SK-N-SH (cell line): Measurements from ENCODE around the gene APELA. TPM values are rescaled to one million over a fixed set of nuclear protein-coding genes. Genes with fewer than 3 reads are reported as not detected.

Experiments used
- CTCF ChIA-PET: fragments of 300-600, 350-600 bp; formaldehyde crosslinking; extraction: SDS; loops from one replicate; lab custom pipeline; 2021; lab: Yijun Ruan, JAX
- POLR2A ChIA-PET: fragments of 350-600 bp; sonication (Branson Sonifier 250); formaldehyde crosslinking; extraction: SDS; loops from one replicate; lab custom pipeline; 2020; ENCODE audit warnings: antibody characterized with exemption, inconsistent platforms; lab: Yijun Ruan, JAX
- DNase-seq: peaks from one replicate; pipeline ENCODE4 v3.0.0; 2012
- H2AFZ ChIP-seq: fragments of 200-600 bp; sonication (generic); 2 replicates; pipeline ENCODE4 v1.8.1; 2016; ENCODE audit warnings: antibody characterized with exemption, mild to moderate bottlenecking, low read depth
- H3F3A ChIP-seq: fragments of 200-600 bp; sonication (generic); replicated peaks from 2 replicates; pipeline ENCODE3; 2016; ENCODE audit warnings: antibody characterized with exemption, mild to moderate bottlenecking; ENCODE audit not compliant: insufficient read depth
- H3K27ac ChIP-seq, 2 experiments: fragments of 200-500 bp in 1 of 2; fragments of 200-600 bp in 1 of 2; sonication (Bioruptor generic) in 1 of 2; sonication (generic), shearing (Covaris generic) in 1 of 2; 2 replicates each; pipeline versions ENCODE4 v1.5.1 to v1.6.1; 2014 to 2016; ENCODE audit warnings: low read depth in 2 of 2, inconsistent platforms in 1 of 2, low read length in 1 of 2, mild to moderate bottlenecking in 1 of 2, mixed read lengths in 1 of 2
- H3K27me3 ChIP-seq: fragments of 200-600 bp; sonication (generic), shearing (Covaris generic); 2 replicates; pipeline ENCODE4 v1.6.1; 2016; ENCODE audit warnings: mixed run types; ENCODE audit not compliant: insufficient read depth
- H3K36me3 ChIP-seq, 2 experiments: fragments of 200-500 bp in 1 of 2; fragments of 200-600 bp in 1 of 2; sonication (Bioruptor generic) in 1 of 2; sonication (generic) in 1 of 2; replicated peaks in 1 of 2; 2 replicates each; pipeline versions ENCODE3 to v1.5.1; 2014 to 2016; ENCODE audit warnings: low read length in 1 of 2, mild to moderate bottlenecking in 1 of 2; ENCODE audit not compliant: insufficient read depth in 2 of 2, control insufficient read depth in 1 of 2
- H3K4me1 ChIP-seq, 2 experiments: fragments of 200-500 bp in 1 of 2; fragments of 200-600 bp in 1 of 2; sonication (Bioruptor generic) in 1 of 2; sonication (generic), shearing (Covaris generic) in 1 of 2; 2 replicates each; pipeline versions ENCODE4 v1.5.1 to v1.6.1; 2014 to 2016; ENCODE audit warnings: low read depth in 1 of 2, low read length in 1 of 2, mixed run types in 1 of 2; ENCODE audit not compliant: insufficient read depth in 2 of 2, control insufficient read depth in 1 of 2
- H3K4me2 ChIP-seq: fragments of 200-600 bp; sonication (generic), shearing (Covaris generic); 2 replicates; pipeline ENCODE4 v1.6.1; 2017; ENCODE audit warnings: mixed run types
- H3K4me3 ChIP-seq, 2 experiments: fragments of 200-500 bp in 1 of 2; fragments of 200-600 bp in 1 of 2; sonication (Bioruptor generic) in 1 of 2; sonication (generic), shearing (Covaris generic) in 1 of 2; 2 replicates each; pipeline versions ENCODE4 v1.5.1 to v1.8.1; 2014 to 2016; ENCODE audit warnings: low read depth in 2 of 2, inconsistent platforms in 1 of 2, low read length in 1 of 2, mild to moderate bottlenecking in 1 of 2, mixed read lengths in 1 of 2, moderate library complexity in 1 of 2
- H3K79me2 ChIP-seq: fragments of 200-600 bp; sonication (generic); 2 replicates; pipeline ENCODE4 v1.8.1; 2017; ENCODE audit warnings: mild to moderate bottlenecking; ENCODE audit not compliant: insufficient read depth
- H3K9ac ChIP-seq: fragments of 200-600 bp; sonication (generic); 2 replicates; pipeline ENCODE4 v1.6.1; 2017; ENCODE audit warnings: mixed run types
- H3K9me2 ChIP-seq: fragments of 200-600 bp; sonication (generic); 2 replicates; pipeline ENCODE4 v1.6.1; 2017; ENCODE audit warnings: mixed run types
- H3K9me3 ChIP-seq: fragments of 200-600 bp; sonication (generic); 2 replicates; pipeline ENCODE4 v1.6.1; 2017; ENCODE audit warnings: mixed run types, mild to moderate bottlenecking, moderate library complexity
- H4K20me1 ChIP-seq: fragments of 200-600 bp; sonication (generic); 2 replicates; pipeline ENCODE4 v1.6.1; 2017; ENCODE audit warnings: mild to moderate bottlenecking, mixed run types; ENCODE audit not compliant: insufficient read depth
- CHD2 ChIP-seq: fragments of 150-350 bp; IDR thresholded peaks from 2 replicates; pipeline ENCODE4 v1.6.1; 2018; ENCODE audit warnings: low read length; ENCODE audit not compliant: partially characterized antibody
- EP300 ChIP-seq, 2 experiments: IDR thresholded peaks; 2 replicates each; pipeline versions ENCODE4 v1.4.0 to v1.6.1; 2012; ENCODE audit warnings: borderline replicate concordance in 1 of 2, low read depth in 1 of 2, low read length in 1 of 2
- EZH2phosphoT487 ChIP-seq: fragments of 200-600 bp; sonication (generic); IDR thresholded peaks from 2 replicates; pipeline ENCODE4 v1.6.1; 2017; ENCODE audit warnings: low read depth, mixed run types, mild to moderate bottlenecking, antibody characterized with exemption, moderate library complexity, borderline replicate concordance
- FOSL2 ChIP-seq: IDR thresholded peaks from 2 replicates; pipeline ENCODE4 v1.4.0; 2012; ENCODE audit warnings: low read depth, mild to moderate bottlenecking, moderate library complexity, borderline replicate concordance
- FOXJ3 ChIP-seq: sonication (generic); formaldehyde crosslinking; IDR thresholded peaks from 2 replicates; pipeline ENCODE4 v1.5.1; 2020; ENCODE audit warnings: mild to moderate bottlenecking, missing genetic modification reagents
- MEF2A ChIP-seq: IDR thresholded peaks from 2 replicates; pipeline ENCODE4 v1.4.0; 2012; ENCODE audit warnings: low read depth, borderline replicate concordance
- MXI1 ChIP-seq: IDR thresholded peaks from 2 replicates; pipeline ENCODE4 v1.6.1; 2012; ENCODE audit warnings: mild to moderate bottlenecking, low read depth, low read length, improper control_type of control experiment
- NFIC ChIP-seq: IDR thresholded peaks from 2 replicates; pipeline ENCODE4 v1.4.0; 2012; ENCODE audit warnings: borderline replicate concordance
- NRF1 ChIP-seq: IDR thresholded peaks from 2 replicates; pipeline ENCODE4 v1.6.1; 2012; ENCODE audit warnings: low read depth, mild to moderate bottlenecking, low read length
- POLR2AphosphoS5 ChIP-seq: IDR thresholded peaks from 2 replicates; pipeline ENCODE4 v1.6.1; 2012; ENCODE audit warnings: low read depth, low read length
- RFX5 ChIP-seq: IDR thresholded peaks from 2 replicates; pipeline ENCODE4 v1.6.1; 2012; ENCODE audit warnings: mild to moderate bottlenecking, improper control_type of control experiment, low read length
- SMC3 ChIP-seq: IDR thresholded peaks from 2 replicates; pipeline ENCODE4 v1.6.1; 2012; ENCODE audit warnings: low read depth, low read length, improper control_type of control experiment
- TCF12 ChIP-seq: IDR thresholded peaks from 2 replicates; pipeline ENCODE4 v1.4.0; 2012
- USF2 ChIP-seq: fragments of 150-350 bp; IDR thresholded peaks from 2 replicates; pipeline ENCODE4 v1.6.1; 2017; ENCODE audit warnings: antibody characterized with exemption, low read length, low read depth, borderline replicate concordance
- WGBS: methylation state at CpG from one replicate; pipeline ENCODE4 v1.1.6; 2017; ENCODE audit warnings: low lambda C conversion rate; 5-methylcytosine and 5-hydroxymethylcytosine counted together
- polyA plus RNA-seq, 3 experiments: library from polyadenylated mRNA; depleted of rRNA; stranded (reverse); fragments of >200 nt; gene quantifications; 2 replicates each; pipeline ENCODE4 v1.2.3, GENCODE V29; 2012
- TF ChIP-seq, protein P1 (sequence below): IDR thresholded peaks from 2 replicates; pipeline ENCODE4 v1.4.0; 2012; ENCODE audit warnings: low read depth
- TF ChIP-seq, protein P2 (sequence below): fragments of 150-350 bp; IDR thresholded peaks from 2 replicates; pipeline ENCODE4 v1.6.1; 2016; ENCODE audit warnings: mild to moderate bottlenecking, low read depth, low read length
- TF ChIP-seq, protein P3 (sequence below): fragments of 200-600 bp; sonication (generic); IDR thresholded peaks from 2 replicates; pipeline ENCODE4 v1.6.1; 2017; ENCODE audit warnings: antibody characterized with exemption, mild to moderate bottlenecking, moderate library complexity
- TF ChIP-seq, protein P4 (sequence below): IDR thresholded peaks from 2 replicates; pipeline ENCODE4 v1.6.1; 2012; ENCODE audit warnings: mild to moderate bottlenecking, low read depth, low read length, moderate library complexity

The APELA gene
- polyA plus RNA-seq, 1 of the 3 experiments (the other 2 are of a cell fraction) = not detected

- no peak for TF ChIP-seq EZH2phosphoT487
Observed at GRCh38 chr4:164846566-164846965, 30.4 kb upstream of the APELA start (continued).

DNA sequence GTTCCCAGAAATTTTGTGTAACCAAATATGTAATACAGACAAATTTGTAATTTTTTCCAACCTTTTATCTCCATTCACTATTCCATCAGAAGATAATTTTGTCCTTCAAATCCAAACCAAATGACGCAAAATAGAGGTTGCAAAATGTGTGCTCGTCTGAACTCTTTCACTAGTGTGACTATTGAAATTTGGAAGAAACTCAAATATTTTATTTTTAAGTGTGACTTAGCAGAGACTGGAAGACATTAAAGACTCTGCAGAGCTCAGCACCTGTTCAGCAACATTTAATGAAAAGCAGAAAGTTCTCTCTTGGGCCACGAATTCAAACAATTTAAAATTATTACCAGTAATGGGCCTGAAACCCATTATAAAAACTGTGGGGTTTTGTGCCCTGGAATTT lies 30.0 kb upstream of the APELA start:
- H3K9me3 ChIP-seq = no peaks in the 10 kb centered on the region
- H3K36me3 ChIP-seq = no peaks in the 10 kb centered on the region
- WGBS = 3% methylated on average over 3 of the region's 3 CpGs
- no peak for TF ChIP-seq SMC3
- no peak for TF ChIP-seq FOXJ3 (CRISPR knock-in tag)
- TF ChIP-seq, protein P1, sequence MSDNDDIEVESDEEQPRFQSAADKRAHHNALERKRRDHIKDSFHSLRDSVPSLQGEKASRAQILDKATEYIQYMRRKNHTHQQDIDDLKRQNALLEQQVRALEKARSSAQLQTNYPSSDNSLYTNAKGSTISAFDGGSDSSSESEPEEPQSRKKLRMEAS = no peak
- no peak for TF ChIP-seq MEF2A
- TF ChIP-seq, protein P2, sequence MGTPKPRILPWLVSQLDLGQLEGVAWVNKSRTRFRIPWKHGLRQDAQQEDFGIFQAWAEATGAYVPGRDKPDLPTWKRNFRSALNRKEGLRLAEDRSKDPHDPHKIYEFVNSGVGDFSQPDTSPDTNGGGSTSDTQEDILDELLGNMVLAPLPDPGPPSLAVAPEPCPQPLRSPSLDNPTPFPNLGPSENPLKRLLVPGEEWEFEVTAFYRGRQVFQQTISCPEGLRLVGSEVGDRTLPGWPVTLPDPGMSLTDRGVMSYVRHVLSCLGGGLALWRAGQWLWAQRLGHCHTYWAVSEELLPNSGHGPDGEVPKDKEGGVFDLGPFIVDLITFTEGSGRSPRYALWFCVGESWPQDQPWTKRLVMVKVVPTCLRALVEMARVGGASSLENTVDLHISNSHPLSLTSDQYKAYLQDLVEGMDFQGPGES = no peak
- TF ChIP-seq, protein P3, sequence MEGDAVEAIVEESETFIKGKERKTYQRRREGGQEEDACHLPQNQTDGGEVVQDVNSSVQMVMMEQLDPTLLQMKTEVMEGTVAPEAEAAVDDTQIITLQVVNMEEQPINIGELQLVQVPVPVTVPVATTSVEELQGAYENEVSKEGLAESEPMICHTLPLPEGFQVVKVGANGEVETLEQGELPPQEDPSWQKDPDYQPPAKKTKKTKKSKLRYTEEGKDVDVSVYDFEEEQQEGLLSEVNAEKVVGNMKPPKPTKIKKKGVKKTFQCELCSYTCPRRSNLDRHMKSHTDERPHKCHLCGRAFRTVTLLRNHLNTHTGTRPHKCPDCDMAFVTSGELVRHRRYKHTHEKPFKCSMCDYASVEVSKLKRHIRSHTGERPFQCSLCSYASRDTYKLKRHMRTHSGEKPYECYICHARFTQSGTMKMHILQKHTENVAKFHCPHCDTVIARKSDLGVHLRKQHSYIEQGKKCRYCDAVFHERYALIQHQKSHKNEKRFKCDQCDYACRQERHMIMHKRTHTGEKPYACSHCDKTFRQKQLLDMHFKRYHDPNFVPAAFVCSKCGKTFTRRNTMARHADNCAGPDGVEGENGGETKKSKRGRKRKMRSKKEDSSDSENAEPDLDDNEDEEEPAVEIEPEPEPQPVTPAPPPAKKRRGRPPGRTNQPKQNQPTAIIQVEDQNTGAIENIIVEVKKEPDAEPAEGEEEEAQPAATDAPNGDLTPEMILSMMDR = no peak
- no peak for TF ChIP-seq RFX5
- TF ChIP-seq POLR2AphosphoS5 = no peak
- no peak for TF ChIP-seq NFIC
- TF ChIP-seq MXI1 = no peak
- TF ChIP-seq FOSL2 = no peak
- TF ChIP-seq EP300 (IDR thresholded peaks at IDR 0.05; ENCODE audit: borderline replicate concordance in 1 of 2, low read depth in 1 of 2, low read length in 1 of 2) = no peak
- TF ChIP-seq NRF1 = no peak
- TF ChIP-seq USF2 = no peak
- TF ChIP-seq TCF12 = no peak
- TF ChIP-seq, protein P4, sequence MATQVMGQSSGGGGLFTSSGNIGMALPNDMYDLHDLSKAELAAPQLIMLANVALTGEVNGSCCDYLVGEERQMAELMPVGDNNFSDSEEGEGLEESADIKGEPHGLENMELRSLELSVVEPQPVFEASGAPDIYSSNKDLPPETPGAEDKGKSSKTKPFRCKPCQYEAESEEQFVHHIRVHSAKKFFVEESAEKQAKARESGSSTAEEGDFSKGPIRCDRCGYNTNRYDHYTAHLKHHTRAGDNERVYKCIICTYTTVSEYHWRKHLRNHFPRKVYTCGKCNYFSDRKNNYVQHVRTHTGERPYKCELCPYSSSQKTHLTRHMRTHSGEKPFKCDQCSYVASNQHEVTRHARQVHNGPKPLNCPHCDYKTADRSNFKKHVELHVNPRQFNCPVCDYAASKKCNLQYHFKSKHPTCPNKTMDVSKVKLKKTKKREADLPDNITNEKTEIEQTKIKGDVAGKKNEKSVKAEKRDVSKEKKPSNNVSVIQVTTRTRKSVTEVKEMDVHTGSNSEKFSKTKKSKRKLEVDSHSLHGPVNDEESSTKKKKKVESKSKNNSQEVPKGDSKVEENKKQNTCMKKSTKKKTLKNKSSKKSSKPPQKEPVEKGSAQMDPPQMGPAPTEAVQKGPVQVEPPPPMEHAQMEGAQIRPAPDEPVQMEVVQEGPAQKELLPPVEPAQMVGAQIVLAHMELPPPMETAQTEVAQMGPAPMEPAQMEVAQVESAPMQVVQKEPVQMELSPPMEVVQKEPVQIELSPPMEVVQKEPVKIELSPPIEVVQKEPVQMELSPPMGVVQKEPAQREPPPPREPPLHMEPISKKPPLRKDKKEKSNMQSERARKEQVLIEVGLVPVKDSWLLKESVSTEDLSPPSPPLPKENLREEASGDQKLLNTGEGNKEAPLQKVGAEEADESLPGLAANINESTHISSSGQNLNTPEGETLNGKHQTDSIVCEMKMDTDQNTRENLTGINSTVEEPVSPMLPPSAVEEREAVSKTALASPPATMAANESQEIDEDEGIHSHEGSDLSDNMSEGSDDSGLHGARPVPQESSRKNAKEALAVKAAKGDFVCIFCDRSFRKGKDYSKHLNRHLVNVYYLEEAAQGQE = no peak
- no peak for TF ChIP-seq CHD2
- no peak overlapping the region for H3K4me3 ChIP-seq
- H3K9me2 ChIP-seq = no peaks in the 10 kb centered on the region
- no peak overlapping the region for H3K27ac ChIP-seq
- no peaks in the 10 kb centered on the region for H4K20me1 ChIP-seq
- H3K27me3 ChIP-seq = no peaks in the 10 kb centered on the region
- H3K4me2 ChIP-seq = no peak overlapping the region
- H3K9ac ChIP-seq = no peak overlapping the region
- H3K79me2 ChIP-seq = no peaks in the 10 kb centered on the region
- no peaks in the 10 kb centered on the region for H3F3A ChIP-seq
- no peaks in the 10 kb centered on the region; a peak in 1 of 4 replicates for H3K4me1 ChIP-seq
- CTCF ChIA-PET = no interaction called here
- POLR2A ChIA-PET = interaction anchor here (0.7 kb wide), 1 partner anchor 1633 kb away, joined by 4 read pairs; no protein-coding TSS in a partner anchor
- no peak overlapping the region for H2AFZ ChIP-seq
- no peak for DNase-seq
